HG03457 (cell line): ENCODE results near the gene HNRNPC.
"Not testable (repeated sequence)": the region's sequence is repeated elsewhere in the genome, so short reads cannot be mapped to it uniquely, and the experiment has no call there.

ENCODE experiments used
- ATAC-seq: cut with Tn5 transposase; IDR thresholded peaks from one replicate; pipeline ENCODE4 v1.9.1; 2021; ENCODE audit warnings: moderate number of reproducible peaks; ENCODE audit not compliant: unreplicated experiment

The HNRNPC gene

GRCh38 chr14:21248338-21248737 is 20.9 kb downstream of the HNRNPC start:
- ATAC-seq: no peak

GRCh38 chr14:21245813-21246212 is 23.4 kb downstream of the HNRNPC start:
- no peak for ATAC-seq

- ATAC-seq: no peak
Observed at GRCh38 chr14:21244544-21244943, 24.7 kb downstream of the HNRNPC start.

- no peak for ATAC-seq
Observed at GRCh38 chr14:21241218-21241819, 27.9 kb downstream of the HNRNPC start.

- ATAC-seq: no peak
Observed at GRCh38 chr14:21240417-21240816, 28.8 kb downstream of the HNRNPC start.

- ATAC-seq: no peak
Observed at GRCh38 chr14:21238823-21239518, 30.3 kb downstream of the HNRNPC start.

- no peak for ATAC-seq
Observed at GRCh38 chr14:21236948-21237797, 32.1 kb downstream of the HNRNPC start.

- ATAC-seq: no peak
Observed at GRCh38 chr14:21234112-21234511, 35.1 kb downstream of the HNRNPC start.

- no peak for ATAC-seq
Observed at GRCh38 chr14:21233457-21234076, 35.7 kb downstream of the HNRNPC start.

- no peak for ATAC-seq
Observed at GRCh38 chr14:21231020-21231652, 38.1 kb downstream of the HNRNPC start.

GRCh38 chr14:21229821-21230220 is 39.4 kb downstream of the HNRNPC start:
- no peak for ATAC-seq

GRCh38 chr14:21227981-21228380 is 41.3 kb downstream of the HNRNPC start:
- no peak for ATAC-seq

- ATAC-seq: no peak
Observed at GRCh38 chr14:21227150-21227549, 42.1 kb downstream of the HNRNPC start.

- ATAC-seq: no peak
Observed at GRCh38 chr14:21226467-21226866, 42.8 kb downstream of the HNRNPC start.

- not testable (repeated sequence) for ATAC-seq
Observed at GRCh38 chr14:21225164-21225563, 44.1 kb downstream of the HNRNPC start.

GRCh38 chr14:21220874-21221477 is 48.3 kb downstream of the HNRNPC start:
- no peak for ATAC-seq

- ATAC-seq: no peak
Observed at GRCh38 chr14:21219561-21220111, 49.6 kb downstream of the HNRNPC start.

- ATAC-seq: no peak
Observed at GRCh38 chr14:21219120-21219519, 50.1 kb downstream of the HNRNPC start.

- no peak for ATAC-seq
Observed at GRCh38 chr14:21215879-21216251, 53.4 kb downstream of the HNRNPC start.
